Central memory CD4-positive, alpha-beta T cell (primary cell): Measurements from ENCODE around the gene SLC35B2.

Experiments used
- DNase-seq: peaks from one replicate; pipeline ENCODE4 v3.0.0; 2022

The SLC35B2 gene

GRCh38 chr6:44285552-44286284, 28.4 kb upstream of the SLC35B2 start:
- no peak for DNase-seq

DNA sequence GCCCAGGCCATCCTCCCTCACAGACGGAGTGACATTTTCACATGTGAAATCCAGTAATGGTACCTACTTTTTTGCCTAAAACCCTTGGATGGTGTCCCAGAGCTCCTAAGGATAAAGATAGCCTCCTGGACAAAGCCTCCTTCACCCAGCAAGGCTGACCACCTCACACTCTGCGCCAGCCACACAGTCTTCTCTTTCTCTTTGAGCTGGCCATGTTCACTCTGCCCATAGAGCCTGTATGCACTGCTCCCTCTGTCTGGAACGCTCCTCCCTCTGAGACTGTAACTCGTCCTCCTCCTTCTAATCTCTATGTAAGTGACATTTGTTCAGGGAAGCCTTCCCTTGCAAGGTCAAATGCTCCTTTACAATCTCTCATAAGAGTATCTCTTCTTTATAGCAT, 27.5 kb upstream of the SLC35B2 start:
- no peak for DNase-seq

GRCh38 chr6:44284121-44284520, 26.8 kb upstream of the SLC35B2 start:
- DNase-seq = no peak

DNA sequence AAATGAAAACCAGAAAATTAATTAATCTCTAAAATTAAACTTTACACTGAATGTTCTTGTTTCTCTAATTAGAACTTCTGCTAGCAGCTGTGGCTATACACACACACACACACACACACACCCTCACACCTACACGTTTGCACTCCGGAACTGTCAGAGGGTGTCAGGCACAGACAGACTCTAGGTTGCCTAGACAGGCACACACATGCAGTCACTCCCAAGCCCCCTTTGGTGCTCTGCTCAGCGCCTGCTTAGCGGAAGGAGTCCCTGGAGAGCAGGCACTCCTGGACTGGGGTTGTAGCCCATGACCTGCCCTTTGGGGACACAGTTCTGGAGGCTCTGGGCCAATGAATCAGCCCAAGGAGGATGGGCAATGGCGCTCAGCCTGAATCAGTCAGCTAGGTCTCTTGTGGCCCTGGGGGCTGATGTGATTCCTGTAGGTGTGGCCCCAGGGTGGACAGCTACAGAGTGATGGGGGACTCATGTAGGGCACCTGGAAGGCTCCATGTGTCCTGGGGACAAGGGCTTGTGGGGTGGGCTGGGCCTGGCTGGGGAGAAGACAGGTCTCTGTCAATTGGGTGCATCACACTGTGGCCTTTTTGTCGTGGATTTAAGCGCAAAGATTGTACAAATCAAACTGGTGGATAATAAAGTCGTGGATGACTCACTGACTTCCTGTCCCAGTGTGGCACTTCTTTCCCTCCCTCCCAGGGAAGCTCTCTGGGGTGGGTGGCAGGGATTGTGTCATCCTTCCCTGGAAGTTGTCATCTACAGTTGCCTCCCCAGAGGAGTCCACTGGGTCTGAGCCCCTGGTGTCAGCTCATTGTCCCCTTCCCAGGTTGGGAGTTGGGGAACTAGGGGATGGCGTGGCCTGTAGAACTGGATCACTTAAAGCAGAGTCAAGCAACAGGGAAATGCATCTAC, 21.7 kb upstream of the SLC35B2 start:
- DNase-seq = no peak

GRCh38 chr6:44278315-44278714, 21.0 kb upstream of the SLC35B2 start:
- DNase-seq = no peak

GRCh38 chr6:44277763-44278162, 20.4 kb upstream of the SLC35B2 start:
- DNase-seq = no peak

- no peak for DNase-seq
Observed at GRCh38 chr6:44276667-44277640, 19.6 kb upstream of the SLC35B2 start.

DNA sequence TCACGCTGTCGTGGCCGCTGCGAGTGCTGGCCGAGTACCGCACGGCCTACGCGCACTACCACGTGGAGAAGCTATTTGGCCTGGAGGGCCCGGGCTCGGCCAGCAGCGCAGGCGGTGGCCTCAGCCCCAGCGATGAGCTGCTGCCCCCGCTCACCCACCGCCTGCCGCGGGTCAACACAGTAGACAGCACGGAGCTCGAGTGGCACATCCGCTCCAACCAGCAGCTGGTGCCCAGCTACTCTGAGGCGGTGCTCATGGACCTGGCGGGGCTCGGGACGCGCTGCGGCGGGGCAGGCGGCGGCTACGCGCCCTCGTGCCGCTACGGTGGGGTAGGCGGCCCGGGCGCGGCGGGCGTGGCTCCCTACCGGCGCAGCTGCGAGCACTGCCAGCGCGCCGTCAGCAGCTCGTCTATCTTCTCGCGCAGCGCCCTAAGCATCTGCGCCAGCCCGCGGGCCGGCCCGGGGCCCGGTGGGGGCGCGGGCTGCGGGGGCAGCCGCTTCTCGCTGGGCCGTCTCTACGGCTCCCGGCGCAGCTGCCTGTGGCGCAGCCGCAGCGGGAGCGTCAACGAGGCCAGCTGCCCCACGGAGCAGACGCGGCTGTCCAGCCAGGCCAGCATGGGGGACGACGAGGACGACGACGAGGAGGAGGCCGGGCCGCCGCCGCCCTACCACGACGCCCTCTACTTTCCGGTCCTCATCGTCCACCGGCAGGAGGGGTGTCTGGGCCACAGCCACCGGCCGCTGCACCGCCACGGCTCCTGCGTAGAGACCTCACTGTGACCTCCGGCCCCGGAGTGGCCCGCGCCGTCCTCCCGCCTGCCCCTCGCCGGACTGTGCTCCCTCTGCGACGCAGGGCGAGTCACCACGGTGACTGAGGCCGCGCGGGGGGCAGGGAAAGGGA, 18.7 kb upstream of the SLC35B2 start:
- peak; percentile 28 for DNase-seq

GRCh38 chr6:44275271-44275748, 18.0 kb upstream of the SLC35B2 start:
- DNase-seq = no peak

- no peak for DNase-seq
Observed at GRCh38 chr6:44273617-44274016, 16.3 kb upstream of the SLC35B2 start.

DNA sequence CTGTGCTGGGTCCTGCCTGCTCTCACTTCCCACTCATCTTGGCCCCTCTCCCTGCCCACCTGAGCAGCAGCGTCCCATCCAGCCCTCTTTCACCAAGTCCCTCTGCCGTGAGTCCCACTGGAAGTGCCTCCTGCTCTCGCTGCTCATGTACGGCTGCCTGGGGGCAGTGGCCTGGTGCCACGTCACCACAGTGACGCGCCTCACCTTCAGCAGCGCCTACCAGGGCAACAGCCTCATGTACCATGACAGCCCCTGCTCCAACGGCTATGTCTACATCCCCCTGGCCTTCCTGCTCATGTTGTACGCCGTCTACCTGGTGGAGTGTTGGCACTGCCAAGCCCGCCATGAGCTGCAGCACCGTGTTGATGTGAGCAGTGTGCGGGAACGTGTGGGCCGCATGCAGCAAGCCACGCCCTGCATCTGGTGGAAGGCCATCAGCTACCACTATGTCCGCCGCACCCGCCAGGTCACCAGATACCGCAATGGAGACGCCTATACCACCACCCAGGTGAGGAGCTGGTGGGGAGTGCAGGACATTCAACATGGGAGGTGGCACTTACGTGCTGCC, 15.8 kb upstream of the SLC35B2 start:
- no peak for DNase-seq

- DNase-seq = no peak
Observed at GRCh38 chr6:44272529-44272928, 15.2 kb upstream of the SLC35B2 start.

- DNase-seq = no peak
Observed at GRCh38 chr6:44271914-44272313, 14.6 kb upstream of the SLC35B2 start.

DNA sequence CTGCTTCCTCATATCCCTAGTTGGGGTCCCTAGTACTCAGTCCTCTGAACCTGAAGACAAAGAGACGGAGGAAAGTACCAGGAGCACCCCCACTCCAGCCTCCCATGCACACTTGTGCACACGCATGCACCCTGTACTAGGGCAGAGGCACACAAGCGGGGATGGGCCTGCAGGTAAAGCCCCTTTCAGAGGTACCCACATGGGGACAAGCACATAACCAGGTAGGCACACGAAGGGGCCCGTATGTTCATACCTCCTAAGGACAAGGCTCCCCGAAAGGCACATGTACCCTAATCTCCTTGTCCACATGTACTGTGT, 14.0 kb upstream of the SLC35B2 start:
- no peak for DNase-seq

GRCh38 chr6:44270526-44271405, 13.4 kb upstream of the SLC35B2 start:
- DNase-seq = no peak

- no peak for DNase-seq
Observed at GRCh38 chr6:44269921-44270525, 12.7 kb upstream of the SLC35B2 start, which contains the start of gene TMEM151B. Gene TMEM151B, plus strand, starts transcription at chr6:44270450. Its CDS starts 293 bp downstream, at chr6:44270743.

DNA sequence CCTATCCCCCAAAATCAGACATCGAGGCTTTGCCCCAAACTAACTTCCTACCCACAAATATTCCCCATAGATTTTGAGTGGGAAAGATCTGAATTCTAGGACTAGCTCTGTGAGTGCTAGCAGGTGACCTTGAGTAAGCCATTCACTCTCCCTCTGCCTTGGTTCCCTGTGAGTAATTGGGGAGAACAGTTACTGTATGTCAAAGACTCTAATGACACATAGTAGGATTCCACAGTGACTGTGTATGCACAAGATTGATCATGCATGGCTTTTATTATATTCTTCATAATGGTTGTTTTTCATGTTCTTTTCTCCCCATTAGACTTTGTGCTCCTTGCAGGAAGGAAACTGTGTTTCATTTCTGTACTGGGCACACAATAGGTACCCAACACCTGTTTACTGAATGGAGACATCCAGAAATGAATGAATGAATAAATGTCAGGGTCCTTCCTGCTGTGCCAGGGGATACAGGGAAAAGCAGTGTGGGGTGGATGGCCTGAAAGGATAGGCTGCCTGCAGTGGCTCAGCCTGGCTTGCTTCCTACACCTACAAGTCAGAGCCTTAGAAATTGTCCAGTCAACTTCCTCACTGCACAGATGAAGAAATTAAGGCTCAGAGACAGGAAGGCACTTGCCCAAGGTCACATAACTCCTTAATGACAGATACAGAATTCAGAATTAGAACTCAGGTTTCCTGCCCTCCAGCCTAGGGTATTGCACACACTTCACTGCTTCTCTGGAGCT, 12.0 kb upstream of the SLC35B2 start:
- no peak for DNase-seq

- DNase-seq = peak; percentile 56
Observed at GRCh38 chr6:44268095-44268628, 10.8 kb upstream of the SLC35B2 start.

- DNase-seq = no peak
Observed at GRCh38 chr6:44267252-44267651, 9.9 kb upstream of the SLC35B2 start.
